EH (cell line): ENCODE measurements around the gene HOOK2.
"Not testable (repeated sequence)": the region's sequence is repeated elsewhere in the genome, so short reads cannot be mapped to it uniquely, and the experiment has no call there.

Experiments
- DNase-seq: peaks from one replicate; pipeline ENCODE4 v3.0.0-alpha.2; 2015; ENCODE audit warnings: low read depth

HOOK2 gene

GRCh38 chr19:12752056-12752781 is 23.1 kb downstream of the HOOK2 start:
- DNase-seq: no peak

GRCh38 chr19:12751635-12752034 is 23.7 kb downstream of the HOOK2 start, which contains the start of gene BEST2:
TSS of gene BEST2 (plus strand) at chr19:12751791. CDS start at chr19:12752593, 802 bp downstream.
- DNase-seq: no peak

- no peak for DNase-seq
Observed at GRCh38 chr19:12750851-12751250, 24.5 kb downstream of the HOOK2 start.

- DNase-seq: peak; percentile 25
Observed at GRCh38 chr19:12749938-12750521, 25.3 kb downstream of the HOOK2 start.

GRCh38 chr19:12748489-12748888 is 26.9 kb downstream of the HOOK2 start:
- DNase-seq: no peak

GRCh38 chr19:12745166-12745897 is 30.0 kb downstream of the HOOK2 start:
- DNase-seq: no peak

GRCh38 chr19:12737835-12738351 is 37.5 kb downstream of the HOOK2 start:
- no peak for DNase-seq

- peak; percentile 100 for DNase-seq
Observed at GRCh38 chr19:12736995-12737834, 38.1 kb downstream of the HOOK2 start, which contains the start of gene GET3. TSS of gene GET3 (plus strand) at chr19:12737497. CDS start at chr19:12737506, 9 bp downstream.

- peak; percentile 68 for DNase-seq
Observed at GRCh38 chr19:12733369-12734214, 41.8 kb downstream of the HOOK2 start.

- no peak for DNase-seq
Observed at GRCh38 chr19:12731337-12731736, 44.0 kb downstream of the HOOK2 start.

- no peak for DNase-seq
Observed at GRCh38 chr19:12730064-12730463, 45.3 kb downstream of the HOOK2 start.

- no peak for DNase-seq
Observed at GRCh38 chr19:12727745-12728433, 47.5 kb downstream of the HOOK2 start.

- DNase-seq: no peak
Observed at GRCh38 chr19:12726988-12727316, 48.4 kb downstream of the HOOK2 start.

- DNase-seq: not testable (repeated sequence)
Observed at GRCh38 chr19:12725612-12726011, 49.7 kb downstream of the HOOK2 start.

- DNase-seq: peak; percentile 66
Observed at GRCh38 chr19:12723641-12724426, 51.5 kb downstream of the HOOK2 start, which contains the start of gene TNPO2. TSS of gene TNPO2 (minus strand) at chr19:12723932. CDS start at chr19:12720977, 2,955 bp downstream.

GRCh38 chr19:12723381-12723640 is 52.0 kb downstream of the HOOK2 start:
- peak; percentile 7 for DNase-seq

- peak; percentile 99 for DNase-seq
Observed at GRCh38 chr19:12722566-12723380, 52.6 kb downstream of the HOOK2 start.

GRCh38 chr19:12721656-12722565 is 53.4 kb downstream of the HOOK2 start:
- DNase-seq: peak; percentile 76
